Colonic mucosa (tissue), 4 donors: ENCODE results near the gene RAB40C. TPM values are rescaled to one million over a fixed set of nuclear protein-coding genes. Genes with fewer than 3 reads are reported as not detected.

Source experiments
- DNase-seq: peaks from one replicate; pipeline ENCODE4 v3.0.0-alpha.2; 2020
- H3K27ac ChIP-seq: fragments of 200-600 bp; one replicate; pipeline ENCODE4 v1.8.0; 2021
- H3K27me3 ChIP-seq: fragments of 200-600 bp; one replicate; pipeline ENCODE4 v1.8.0; 2021
- H3K36me3 ChIP-seq: fragments of 200-600 bp; one replicate; pipeline ENCODE4 v1.8.0; 2021
- H3K4me1 ChIP-seq: fragments of 200-600 bp; one replicate; pipeline ENCODE4 v1.8.0; 2021; ENCODE audit warnings: mild to moderate bottlenecking
- H3K4me3 ChIP-seq: fragments of 200-600 bp; one replicate; pipeline ENCODE4 v1.8.0; 2021
- H3K9ac ChIP-seq, 2 donors: one replicate each; pipeline ENCODE4 v1.7.0; 2013; ENCODE audit warnings: control low read depth in 2 of 2, low read depth in 2 of 2, low read length in 2 of 2
- H3K9me3 ChIP-seq: fragments of 200-600 bp; one replicate; pipeline ENCODE4 v1.8.0; 2021
- intact Hi-C: fragments of 100-400 bp; cut with DNase I; formaldehyde crosslinking; loops from one replicate; pipeline ENCODE4 v1.14.1; 2022
- total RNA-seq, 2 donors: library from RNA; stranded (reverse); fragmentation: NEBNext Ultra II Directional in 1 of 2; extraction: Animal tissue kit (Norgen Biotek cat#: 25700) in 1 of 2; gene quantifications; one replicate each; pipeline ENCODE4 v1.2.1, GENCODE V29; 2021
- TF ChIP-seq, protein P1 (sequence below): fragments of 200-600 bp; IDR thresholded peaks from one replicate; pipeline ENCODE4 v1.8.0; 2022; ENCODE audit warnings: antibody characterized with exemption, mild to moderate bottlenecking
- donor health status: healthy.
- donor health status: DM: no; HTN: no; CAD: no.
- donor health status: DM: no; HTN: no; CAD: no.

The RAB40C gene
- total RNA-seq, 2 donors from 2014 or later = 34.9 to 38.5 TPM

DNA sequence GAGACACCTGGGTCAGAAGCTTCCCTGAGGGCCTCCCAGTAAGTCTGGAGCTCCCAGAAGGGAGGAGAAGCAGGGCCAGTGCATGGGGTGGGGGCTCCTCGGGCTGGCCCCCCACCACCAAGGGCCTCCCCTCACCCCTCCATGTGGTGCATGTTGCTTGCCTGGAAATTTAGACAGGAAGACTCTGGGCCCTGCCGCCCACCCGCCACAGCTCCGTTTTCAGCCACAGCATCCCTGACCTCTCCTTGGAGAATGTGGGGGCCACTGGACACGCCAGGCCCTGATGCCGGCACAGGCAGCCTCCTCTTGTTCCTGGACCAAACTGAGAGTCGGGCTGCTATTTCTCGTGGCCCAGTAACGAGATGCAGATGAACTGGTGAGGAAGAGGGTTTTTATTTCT is 49.0 kb downstream of the RAB40C start:
- intact Hi-C loops = no loop called here
- Histone ChIP-seq H3K9me3 (no peaks in the 10 kb centered on the region), H3K36me3 (no peaks in the 10 kb centered on the region), H3K4me3 (no peak overlapping the region), H3K27me3 (no peaks in the 10 kb centered on the region), H3K9ac (no peak overlapping the region), H3K4me1 (peaks cover 17% of the 10 kb centered on the region), H3K27ac (no peak overlapping the region)
- TF ChIP-seq, protein P1, sequence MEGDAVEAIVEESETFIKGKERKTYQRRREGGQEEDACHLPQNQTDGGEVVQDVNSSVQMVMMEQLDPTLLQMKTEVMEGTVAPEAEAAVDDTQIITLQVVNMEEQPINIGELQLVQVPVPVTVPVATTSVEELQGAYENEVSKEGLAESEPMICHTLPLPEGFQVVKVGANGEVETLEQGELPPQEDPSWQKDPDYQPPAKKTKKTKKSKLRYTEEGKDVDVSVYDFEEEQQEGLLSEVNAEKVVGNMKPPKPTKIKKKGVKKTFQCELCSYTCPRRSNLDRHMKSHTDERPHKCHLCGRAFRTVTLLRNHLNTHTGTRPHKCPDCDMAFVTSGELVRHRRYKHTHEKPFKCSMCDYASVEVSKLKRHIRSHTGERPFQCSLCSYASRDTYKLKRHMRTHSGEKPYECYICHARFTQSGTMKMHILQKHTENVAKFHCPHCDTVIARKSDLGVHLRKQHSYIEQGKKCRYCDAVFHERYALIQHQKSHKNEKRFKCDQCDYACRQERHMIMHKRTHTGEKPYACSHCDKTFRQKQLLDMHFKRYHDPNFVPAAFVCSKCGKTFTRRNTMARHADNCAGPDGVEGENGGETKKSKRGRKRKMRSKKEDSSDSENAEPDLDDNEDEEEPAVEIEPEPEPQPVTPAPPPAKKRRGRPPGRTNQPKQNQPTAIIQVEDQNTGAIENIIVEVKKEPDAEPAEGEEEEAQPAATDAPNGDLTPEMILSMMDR = no peak
- no peak for DNase-seq

DNA sequence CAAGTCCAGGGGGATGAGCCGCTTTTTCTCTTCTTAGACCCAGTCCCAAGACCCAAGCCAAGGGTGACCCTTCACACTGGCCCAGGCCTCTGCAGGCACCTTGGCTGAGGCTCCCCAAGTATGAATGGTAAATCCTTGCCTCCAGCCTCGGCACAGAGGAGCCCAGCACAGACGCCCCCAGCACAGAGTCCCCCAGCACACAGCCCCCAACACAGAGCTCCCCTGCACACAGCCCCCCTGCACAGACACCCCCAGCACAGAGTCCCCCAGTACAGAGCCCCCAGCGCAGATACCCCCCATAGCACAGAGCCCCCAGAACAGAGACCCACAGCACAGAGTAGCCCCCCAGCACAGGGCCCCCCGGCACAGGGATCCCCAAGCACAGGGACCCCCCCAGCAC is 50.7 kb downstream of the RAB40C start:
- H3K4me3 ChIP-seq = no peak overlapping the region
- DNase-seq = no peak
- TF ChIP-seq, protein P1 = no peak
- H3K27ac ChIP-seq = no peak overlapping the region
- intact Hi-C loops = no loop called here
- H3K9ac ChIP-seq = peak overlapping the region; percentile 84 to 97
- H3K4me1 ChIP-seq = peaks cover 10% of the 10 kb centered on the region
- H3K27me3 ChIP-seq = no peaks in the 10 kb centered on the region
- H3K36me3 ChIP-seq = no peaks in the 10 kb centered on the region
- no peaks in the 10 kb centered on the region for H3K9me3 ChIP-seq

DNA sequence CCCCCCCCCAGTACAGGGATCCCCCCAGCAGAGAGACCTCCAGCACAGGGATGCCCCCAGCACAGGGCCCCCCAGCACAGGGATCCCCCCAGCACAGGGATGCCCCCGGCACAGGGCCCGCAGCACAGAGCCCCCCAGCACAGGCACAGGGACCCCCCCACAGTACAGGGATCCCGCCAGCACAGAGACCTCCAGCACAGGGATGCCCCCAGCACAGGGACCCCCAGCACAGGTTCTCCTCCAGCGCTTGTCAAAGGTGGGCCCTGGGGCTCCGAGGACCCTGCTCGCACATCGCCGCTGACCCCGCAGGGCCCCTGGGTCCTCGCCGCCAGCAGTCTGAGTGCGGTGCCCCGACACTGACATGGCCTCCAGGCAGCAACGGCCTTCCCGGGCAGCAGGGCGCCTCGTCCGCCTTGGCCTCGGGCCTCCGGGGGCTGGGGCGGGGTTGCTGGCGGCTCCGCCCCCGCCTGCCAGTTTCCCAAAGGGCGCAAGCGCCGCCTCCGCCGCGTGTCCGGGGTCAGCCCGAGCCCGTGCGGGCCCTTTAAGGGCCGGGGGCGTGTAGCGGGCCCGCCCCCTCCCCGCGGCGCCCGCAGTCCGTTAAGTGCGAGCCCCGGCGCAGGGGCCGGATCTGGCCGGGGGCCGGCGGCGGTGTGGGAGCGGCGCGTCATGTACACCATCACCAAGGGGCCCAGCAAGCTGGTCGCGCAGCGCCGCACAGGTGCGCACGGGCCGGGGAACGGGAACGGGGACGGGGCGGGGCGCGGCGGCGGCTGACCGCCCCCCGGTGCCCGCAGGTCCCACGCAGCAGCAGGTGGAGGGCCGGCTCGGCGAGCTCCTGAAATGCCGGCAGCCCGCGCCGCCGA is 51.7 kb downstream of the RAB40C start, which contains the start of gene MCRIP2:
MCRIP2 (plus strand) TSS at position 503 of the 863 bp plus-strand sequence; CDS start at position 667, 164 bp downstream.
- TF ChIP-seq, protein P1 = no peak
- DNase-seq = peak; percentile 91
- intact Hi-C loops = no loop called here
- H3K9me3 ChIP-seq = no peaks in the 10 kb centered on the region
- H3K4me1 ChIP-seq = peaks cover 15% of the 10 kb centered on the region
- peak within 1 kb of the TSS; percentile 87 for H3K4me3 ChIP-seq
- peak within 1 kb of the TSS; percentile 95 to 97 for H3K9ac ChIP-seq
- H3K27me3 ChIP-seq = no peaks in the 10 kb centered on the region
- peak within 1 kb of the TSS; percentile 86 for H3K27ac ChIP-seq
- no peaks in the 10 kb centered on the region for H3K36me3 ChIP-seq

DNA sequence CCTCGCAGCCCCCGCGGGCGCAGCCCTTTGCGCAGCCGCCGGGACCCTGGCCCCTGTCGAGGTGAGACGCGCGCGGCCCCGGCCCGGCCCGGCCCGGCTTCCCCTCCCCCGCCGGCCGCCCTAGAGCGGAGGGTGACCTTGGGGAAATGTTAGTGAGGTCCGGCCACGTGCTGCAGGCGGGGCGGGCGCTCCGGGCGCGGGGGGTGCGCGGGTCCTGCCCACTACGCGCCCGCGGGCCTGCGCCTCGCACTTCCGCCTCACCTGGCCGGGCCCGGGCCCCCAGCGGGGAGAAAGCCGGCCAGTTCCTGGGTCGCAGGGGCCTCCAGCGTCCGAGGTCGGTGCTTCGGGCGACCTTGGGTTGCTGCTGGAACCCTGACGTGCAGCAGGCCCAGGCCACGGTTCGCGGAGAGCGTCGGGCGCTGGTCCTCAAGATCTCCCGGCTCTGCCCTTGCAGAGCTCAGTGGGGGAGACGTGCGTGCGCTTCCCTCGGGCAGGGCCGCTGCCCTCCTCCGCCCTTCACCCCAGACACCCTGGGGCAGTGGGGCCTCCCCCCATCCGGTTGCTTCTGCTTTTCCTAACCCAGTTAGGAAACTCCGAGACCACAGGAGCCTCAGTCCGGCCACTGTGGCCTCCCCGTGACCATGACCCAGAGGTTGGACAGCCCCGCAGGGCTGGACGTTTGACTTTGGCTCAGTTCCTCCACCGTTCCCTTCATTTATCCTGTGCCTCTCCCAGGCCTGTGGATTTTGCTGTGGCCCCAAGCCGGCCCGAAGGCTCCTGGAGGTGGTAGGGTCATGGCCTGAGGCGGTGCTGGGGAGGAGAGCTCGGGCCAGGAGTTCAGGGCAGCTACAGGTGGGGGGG is 52.6 kb downstream of the RAB40C start:
- H3K9ac ChIP-seq = peak overlapping the region; percentile 95 to 97
- DNase-seq = peak; percentile 81
- no peaks in the 10 kb centered on the region for H3K36me3 ChIP-seq
- H3K9me3 ChIP-seq = no peaks in the 10 kb centered on the region
- TF ChIP-seq, protein P1 = no peak
- peak overlapping the region; percentile 86 for H3K27ac ChIP-seq
- no peaks in the 10 kb centered on the region for H3K27me3 ChIP-seq
- H3K4me1 ChIP-seq = peaks cover 23% of the 10 kb centered on the region
- peak overlapping the region; percentile 87 for H3K4me3 ChIP-seq
- intact Hi-C loops = no loop called here

DNA sequence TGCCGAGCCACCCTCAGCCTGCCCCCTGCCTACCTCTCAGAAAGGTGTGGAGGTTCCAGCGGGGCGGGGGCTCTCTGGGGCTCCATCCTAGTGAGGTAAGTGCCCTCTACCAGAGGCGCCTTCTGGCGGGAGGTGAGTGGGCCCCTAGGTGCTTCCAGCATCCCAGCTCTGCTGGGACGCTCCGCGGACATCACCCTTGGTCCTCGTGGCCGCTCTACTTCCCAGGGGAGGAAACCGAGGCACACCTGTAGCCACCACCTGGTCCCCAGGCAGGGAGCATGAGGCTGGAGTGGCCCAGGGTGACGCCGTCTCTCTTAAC is 53.1 kb downstream of the RAB40C start:
- H3K9ac ChIP-seq = peak overlapping the region; percentile 95 to 97
- H3K27me3 ChIP-seq = no peaks in the 10 kb centered on the region
- no peak for DNase-seq
- intact Hi-C loops = no loop called here
- TF ChIP-seq, protein P1 = no peak
- H3K9me3 ChIP-seq = no peaks in the 10 kb centered on the region
- peak overlapping the region; percentile 86 for H3K27ac ChIP-seq
- peaks cover 29% of the 10 kb centered on the region for H3K4me1 ChIP-seq
- no peaks in the 10 kb centered on the region for H3K36me3 ChIP-seq
- H3K4me3 ChIP-seq = peak overlapping the region; percentile 87
